GM19463 (cell line): ENCODE results near the gene ISG20.

Experiments
- ATAC-seq: cut with Tn5 transposase; IDR thresholded peaks from one replicate; pipeline ENCODE4 v1.9.1; 2021; ENCODE audit warnings: mild to moderate bottlenecking, moderate library complexity; ENCODE audit not compliant: unreplicated experiment

The ISG20 gene

DNA sequence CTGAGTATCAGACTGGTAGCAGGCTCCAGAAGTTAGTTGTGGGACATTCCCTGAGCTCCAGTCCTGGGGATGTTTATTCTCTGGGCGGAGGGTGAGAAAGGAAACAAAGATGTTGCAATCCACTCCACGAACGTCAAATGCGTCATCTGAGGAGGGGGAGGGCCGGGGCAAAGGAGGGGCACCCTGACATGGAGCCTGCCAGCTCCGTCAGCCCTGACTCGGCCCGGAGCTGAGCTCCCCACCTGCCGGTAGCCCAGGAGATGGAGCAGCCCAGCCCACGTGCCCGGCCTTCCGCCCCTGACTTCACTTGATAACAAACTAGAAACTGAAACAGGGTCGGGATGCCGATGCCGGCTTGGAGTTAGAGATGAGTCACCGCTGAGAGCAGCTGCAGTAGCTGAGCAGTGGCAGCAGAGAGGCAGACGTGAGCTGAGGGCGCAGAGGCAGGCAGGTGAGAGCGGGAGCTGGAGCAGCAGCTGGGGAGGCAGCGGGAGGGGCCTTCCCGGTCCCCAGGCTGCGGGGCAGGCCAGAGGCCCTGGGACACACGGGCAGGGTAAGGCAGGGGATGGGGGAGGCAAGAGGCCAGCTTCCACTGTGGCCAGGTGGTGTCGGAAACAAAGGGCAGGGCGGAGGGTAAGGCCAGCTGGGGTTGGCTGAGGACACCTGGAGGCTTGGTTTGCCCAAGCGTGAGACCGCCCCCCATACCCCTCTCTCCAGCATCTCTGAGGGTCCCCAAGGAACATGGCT is at the start of gene ISG20:
Gene ISG20, plus strand, starts transcription at position 391 of the 747 bp plus-strand sequence. Its CDS starts 351 bp downstream, at position 742.
- peak; percentile 61 for ATAC-seq

DNA sequence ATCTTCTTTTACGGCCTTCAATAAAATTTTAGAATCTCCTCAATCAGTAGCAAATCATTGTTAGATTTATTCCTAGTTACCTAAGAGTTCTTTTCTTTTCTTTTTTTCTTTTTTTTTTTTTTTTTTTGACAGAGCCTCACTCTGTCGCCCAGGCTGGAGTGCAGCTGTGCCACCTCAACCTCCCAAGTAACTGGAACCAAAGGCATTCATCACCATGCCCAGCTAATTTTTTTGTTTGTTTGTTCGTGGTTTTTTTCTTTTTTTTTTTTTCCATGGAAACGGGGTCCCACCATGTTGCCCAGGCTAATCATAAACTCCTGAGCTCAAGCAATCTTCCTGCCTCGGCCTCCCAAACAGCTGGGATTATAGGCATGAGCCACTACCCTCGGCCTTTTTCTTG is 48.1 kb upstream of the ISG20 start:
- no peak for ATAC-seq

DNA sequence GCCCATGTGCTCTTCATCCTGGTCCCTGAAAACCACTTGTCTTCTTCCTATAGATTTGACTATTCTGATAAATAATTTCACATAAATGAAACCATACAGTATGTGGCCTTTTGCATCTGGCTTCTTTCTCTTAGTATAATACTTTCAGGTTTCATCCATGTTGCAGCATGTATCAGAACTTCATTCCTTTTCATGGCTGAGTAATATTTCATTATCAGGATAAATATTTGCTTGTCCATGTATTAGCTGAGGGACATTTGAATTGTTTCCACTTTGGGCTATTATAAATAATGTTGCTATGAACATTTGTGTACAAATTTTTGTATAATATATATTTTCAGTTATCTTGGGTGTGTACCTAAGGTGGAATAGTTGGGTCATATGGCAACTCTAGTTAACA is 47.4 kb upstream of the ISG20 start:
- ATAC-seq: no peak

DNA sequence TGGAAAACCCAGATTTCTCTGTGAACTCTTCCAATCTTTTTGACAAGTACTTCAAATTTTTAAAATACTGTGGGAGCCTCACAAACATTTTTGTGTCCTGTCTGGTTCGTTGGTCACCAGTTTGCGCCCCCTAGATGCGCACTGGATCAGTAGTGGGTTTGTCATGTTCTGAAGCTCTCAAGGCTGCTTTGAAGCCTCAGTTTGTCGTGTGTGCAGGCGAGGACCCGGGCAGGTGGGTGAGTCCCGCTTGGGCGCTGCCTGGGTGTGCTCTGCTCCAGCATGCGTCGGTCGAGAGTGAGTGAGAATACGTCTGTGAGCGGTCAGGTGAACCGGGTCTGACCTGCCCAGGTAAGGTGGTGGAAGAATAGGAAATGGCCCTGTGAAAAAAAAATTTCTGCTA is 34.9 kb upstream of the ISG20 start:
- ATAC-seq: no peak

DNA sequence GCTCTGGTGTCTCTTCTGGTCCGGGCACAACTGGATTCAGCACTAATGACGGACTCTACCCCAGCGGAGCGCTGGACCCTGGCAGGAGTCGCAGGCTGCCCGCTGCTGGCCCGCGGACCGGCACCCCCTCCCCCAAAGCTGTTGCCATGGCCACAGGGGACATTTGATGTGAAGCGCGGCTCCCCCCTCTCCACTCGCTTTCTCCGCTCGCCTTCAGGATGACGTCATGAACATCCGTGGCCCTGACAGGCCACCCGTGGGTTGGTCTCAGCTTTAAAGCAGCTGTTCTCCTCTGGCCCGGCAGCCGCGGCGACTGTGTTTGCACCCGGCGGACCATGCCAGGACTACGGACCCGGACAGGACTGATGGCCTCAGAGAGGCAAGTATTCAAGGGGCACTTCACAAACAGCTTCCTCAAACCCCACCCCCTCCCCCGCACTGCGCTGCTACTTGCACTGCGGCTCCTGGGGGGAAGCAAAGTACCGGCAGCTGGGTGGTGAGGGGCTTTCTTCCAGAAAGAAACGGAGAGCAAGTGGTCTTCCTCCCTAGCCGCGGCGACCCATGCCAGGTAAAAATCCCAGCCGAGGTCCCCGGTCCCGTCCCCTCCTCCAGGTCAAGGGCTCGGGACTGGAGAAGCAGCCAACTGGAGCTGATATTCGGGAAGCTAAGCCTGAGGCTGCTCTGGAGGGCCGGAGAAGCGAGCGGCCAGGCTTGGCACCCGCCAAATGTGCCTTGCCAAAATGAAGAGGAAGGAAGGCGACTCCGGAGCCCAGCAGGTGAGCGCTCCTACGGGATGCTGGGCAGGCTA is 34.2 kb upstream of the ISG20 start:
- no peak for ATAC-seq

DNA sequence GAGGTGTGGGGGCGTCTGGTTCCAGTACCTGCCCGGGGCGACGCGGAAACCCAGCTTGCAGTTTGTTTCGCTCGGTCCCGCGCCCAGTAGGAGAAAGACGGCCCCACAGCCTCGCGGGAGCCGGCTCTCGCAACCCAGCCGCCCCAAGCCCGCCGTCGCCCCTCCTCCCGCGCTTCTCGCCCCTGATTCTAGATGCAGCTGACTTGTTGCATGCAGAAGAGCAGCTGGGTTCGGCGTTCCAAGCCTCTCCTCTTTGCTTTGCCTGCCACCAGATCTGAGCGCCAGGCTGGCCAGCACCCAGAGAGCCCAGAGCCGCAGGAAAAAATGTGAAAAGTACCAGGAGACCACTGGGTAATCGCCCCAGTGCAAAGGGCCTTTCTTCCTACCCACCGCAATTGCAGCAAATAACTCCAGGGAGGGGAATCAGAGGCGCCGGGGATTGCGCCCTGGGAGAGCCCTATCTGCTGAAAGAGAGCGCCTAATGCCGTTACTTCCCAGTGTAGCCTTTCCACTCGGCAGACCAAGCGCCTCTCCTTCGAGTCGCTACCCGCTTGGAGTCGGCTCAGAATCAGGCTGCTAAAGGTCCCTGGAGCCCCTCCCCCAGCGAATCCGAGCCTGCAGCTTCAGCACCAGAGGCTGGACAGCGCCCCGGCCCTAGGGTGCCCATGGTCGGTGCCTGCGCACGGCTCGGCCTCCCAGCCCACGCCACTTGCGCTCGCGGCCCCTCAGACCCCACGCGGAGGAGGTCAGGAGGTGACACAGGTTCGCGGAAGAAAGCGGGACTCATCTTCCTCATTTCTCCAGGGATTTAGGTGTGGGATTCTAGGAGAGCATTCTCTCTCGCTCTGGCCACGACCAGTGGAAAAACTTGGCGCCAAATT is 33.4 kb upstream of the ISG20 start:
- no peak for ATAC-seq

DNA sequence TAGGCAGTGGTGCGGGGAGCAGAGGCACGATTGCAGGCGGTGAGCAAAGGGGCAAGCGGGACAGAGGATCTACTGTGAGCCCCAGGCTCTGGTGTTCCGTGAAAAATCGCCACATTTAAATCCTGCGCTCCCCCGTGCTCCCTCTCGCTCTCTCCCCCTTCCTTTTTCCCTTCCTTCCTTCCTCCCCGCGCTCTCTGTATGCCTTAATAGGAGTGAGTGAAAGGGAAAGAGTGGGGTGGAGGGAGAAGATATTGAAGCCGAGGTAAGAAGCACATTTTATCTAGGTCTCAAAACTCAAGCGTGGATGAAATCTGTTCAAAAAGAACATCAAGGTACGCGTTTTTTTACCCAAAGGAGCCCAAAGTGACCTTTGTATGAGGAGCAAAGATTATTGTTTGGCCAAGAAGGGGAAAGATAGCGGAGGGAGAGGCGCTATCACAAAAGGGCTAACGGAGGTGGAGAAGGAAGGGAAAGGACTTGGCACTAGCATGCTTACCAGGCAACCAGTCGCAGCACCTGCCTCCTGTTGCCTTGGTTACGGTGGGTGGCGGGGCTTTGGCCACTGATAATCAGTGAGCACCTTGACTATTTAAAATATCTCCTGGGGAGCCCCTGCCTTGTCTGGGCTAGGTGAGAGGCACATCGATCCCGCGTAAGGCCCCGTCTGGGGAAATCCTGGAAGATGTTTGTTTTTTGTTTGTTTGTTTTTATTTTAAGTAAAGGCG is 32.6 kb upstream of the ISG20 start:
- no peak for ATAC-seq

DNA sequence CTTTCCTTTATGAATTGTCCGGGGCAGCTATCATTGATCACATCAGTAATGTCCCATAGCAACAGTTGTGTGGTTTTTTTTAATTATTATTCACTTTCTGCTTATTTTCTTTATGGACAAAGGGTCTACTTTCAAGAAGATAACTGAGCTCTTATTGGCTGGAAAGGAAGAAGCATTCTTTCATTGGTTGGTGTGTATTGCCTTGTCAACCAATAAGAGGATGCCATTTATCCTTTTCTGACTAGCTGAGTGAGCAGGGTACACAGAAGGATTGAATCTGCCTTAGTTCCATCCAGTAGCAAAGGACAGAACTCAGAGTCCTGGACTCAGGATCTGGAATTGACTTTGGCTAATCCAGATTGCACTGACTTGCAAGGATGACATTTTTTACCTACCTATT is 30.9 kb upstream of the ISG20 start:
- ATAC-seq: no peak

DNA sequence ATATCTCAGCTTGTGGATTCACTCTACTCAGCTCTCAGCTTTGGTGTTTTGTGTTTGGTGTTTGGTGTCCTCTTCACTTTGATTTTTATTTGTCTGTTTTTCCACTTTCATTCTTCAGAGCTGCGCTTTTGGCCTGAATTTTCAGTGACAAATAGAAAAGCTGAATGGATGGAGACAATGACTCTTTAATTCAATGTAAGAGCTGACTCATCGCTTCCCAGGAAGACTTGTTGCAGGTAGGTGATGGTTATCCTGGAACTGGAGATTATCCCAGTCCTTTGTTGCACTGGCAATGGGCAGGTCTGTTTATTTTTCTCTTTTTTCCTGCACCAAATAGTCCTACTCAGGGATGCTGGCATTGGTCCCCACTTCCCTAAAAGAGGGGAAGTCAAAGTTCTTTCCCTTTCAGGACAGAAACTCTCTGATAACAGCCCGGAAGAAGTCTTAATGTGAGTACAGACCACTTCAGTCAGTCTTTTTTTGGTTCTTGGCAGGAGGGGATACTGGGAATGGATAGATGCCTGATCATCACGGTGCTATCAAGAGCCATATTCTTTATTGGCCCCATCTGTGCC is 30.1 kb upstream of the ISG20 start:
- no peak for ATAC-seq

DNA sequence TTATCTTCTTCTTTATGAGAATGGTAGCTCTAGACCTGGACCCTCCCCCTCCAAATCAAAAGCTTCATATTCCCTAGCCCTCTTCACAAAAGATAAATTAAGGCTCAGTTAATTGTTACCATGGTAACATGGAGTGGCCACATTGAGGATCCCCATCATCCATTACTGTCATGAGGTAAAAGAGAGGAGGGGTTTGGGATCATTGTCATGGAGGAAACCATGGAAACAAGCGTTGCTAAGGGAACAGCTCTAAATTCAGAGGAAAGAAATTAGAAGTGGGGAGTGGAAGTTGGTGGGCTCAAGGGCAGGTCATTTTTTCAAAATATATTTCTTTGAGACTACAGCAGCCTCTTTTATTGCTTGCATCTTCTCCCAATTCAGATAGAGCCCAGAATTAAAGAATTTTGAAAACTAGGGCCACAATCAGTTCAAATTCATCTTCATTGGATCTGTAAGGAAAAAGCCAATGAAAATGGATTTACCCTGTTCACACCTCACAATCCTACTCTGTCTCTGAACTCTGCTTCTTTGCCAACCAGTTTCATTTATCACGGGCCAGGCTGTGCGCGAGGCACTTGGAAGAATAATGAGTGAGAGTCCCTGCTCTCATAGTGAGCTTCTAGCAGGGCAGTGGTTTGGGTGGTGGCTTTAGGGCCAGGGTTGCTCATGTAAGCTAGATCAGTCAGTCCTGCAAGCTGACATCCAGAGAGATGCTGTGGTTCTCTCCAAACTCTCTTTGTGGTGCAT is 29.3 kb upstream of the ISG20 start:
- no peak for ATAC-seq

DNA sequence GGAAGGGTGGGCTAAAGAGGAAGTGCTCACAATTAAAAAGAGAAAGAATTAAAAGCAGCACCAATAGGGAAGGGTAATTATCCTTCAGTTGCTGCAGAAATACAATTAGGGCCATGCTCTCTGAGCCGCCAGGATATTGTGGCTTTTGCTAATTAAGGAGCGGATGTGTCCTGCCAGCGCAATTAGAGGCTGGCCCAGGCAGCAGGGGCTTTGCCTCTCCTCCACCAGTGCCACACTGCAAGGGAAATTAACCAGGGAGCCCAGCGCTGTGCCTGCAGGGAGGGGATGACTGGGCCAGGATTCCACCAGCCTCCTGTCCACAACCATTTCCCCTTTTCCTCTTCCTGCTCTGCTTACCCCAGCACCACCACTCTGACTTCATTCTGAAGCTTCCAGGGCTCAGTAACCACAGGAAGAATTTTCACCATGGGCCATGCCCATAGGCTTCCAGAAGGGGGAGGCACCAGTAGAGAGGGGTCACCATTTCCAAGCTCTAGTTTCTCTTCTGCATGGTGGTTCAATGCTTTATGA is 28.1 kb upstream of the ISG20 start:
- ATAC-seq: no peak

DNA sequence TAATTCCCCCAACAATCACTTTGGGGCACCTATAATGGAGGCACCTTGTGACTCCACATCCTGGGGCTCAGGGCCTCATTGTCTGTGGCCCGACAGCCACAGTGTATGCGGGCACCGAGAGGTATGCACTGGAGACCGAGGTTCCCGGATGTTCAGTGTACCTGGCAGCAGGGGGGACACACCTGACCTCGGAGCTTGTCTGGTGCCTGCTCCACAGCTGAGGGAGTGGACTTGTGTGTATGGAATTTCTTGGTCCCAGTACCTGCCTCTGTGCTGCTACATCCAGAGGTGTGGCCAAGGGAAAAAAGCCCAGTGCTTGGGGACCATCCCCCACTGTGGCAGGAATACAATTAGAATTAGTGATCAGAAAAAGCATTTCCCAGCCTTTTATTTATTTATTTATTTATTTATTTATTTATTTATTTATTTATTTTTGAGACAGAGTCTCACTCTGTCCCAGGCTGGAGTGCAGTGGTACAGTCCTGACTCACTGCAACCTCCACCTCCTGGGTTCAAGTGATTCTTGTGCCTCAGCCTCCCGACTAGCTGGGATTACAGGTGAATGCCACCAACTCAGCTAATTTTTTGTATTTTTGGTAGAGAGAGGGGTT is 26.5 kb upstream of the ISG20 start:
- no peak for ATAC-seq

DNA sequence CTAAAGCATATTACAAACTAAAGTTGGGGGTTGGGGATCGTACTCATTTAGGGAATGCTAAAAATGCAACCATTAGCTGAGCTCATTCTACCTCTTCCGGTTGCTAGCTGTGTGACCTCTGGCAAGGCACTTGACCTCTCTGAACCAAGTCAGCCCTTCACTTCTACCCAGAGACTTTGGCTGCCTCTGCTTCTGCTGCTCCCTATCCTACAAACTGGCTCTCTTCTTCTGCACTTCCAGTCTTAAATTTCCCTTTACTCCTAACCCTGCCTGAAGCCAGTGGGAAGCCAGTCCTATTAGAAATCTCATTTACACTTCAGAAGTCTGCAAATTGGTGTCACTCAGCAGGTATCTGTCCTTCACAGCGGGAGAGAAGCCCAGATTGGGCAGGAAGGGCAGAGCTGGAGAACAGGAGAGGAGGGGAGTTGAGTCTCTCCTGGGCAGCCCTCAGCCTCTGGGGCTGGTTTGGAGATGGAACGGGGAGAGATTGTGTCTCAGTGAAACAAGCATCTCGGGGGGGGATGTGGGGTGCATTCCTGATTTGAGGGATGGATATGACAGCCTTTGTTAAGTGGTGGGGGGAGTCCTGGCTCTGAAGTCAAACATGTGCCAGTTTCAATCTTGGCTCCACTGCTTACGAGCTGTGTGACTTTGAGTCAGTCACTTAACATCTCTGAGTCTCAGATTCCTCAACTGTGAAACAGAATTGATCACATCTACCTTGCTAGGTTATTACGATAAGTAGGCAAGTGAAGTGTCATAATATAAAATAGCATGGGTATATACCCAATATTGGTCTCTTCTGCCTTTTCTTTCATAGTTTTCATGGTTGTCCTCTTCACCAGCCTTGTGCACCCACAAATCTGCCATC is 25.5 kb upstream of the ISG20 start:
- ATAC-seq: no peak

DNA sequence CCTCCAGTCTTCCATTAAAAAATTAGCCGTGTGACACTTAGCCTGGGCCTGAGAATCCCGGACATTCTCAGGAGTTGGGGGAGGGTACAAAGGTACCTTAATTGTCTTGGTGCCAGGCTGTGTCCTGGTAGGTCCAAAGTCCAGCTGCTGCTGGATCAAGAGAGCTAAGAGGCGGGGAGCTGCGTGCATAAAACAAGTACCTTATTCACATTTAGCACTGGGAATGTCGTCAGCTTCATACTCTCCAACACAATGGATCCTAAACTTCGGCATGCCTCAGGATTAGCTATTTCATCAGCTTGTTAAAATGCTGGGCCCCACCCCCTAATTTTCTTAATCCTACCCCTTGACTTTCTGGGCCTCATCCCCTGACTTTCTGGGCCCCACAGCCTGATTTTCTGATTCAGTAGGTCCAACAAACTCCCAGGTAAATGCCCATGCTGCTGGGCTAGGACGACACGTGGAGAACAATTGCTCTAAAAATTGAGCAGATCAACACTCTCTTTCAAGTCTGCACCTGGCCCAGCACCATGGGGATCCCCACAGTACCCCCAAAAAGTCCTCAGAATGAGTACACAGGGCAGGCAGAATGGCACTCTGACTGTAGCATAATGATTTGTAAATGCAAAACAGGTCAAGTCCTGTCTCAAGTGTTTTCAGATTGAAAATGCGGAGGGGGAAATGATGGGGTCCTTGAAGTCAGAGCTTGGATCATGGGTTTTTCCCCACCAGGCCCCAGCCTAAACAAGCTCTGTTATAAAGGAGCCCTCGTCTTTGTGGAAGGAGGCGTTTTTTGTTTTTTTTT is 23.3 kb upstream of the ISG20 start:
- peak; percentile 72 for ATAC-seq

DNA sequence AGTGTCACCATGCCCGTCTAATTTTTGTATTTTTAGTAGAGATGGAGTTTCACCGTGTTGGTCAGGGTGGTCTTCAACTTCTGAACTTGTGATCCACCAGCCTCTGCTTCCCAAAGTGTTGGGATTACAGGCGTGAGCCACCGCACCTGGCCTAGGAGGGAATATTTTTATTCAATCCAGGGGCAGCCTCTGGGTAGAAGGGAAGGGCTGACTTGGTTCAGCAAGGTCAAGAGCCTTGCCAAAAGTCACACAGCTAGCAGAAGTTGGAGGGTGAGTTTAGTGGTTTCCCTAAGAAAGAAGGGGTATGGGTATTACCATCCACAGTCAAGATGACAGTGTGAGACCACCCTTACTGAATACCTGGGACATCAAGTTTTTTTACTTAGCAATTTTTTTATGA is 22.6 kb upstream of the ISG20 start:
- no peak for ATAC-seq

DNA sequence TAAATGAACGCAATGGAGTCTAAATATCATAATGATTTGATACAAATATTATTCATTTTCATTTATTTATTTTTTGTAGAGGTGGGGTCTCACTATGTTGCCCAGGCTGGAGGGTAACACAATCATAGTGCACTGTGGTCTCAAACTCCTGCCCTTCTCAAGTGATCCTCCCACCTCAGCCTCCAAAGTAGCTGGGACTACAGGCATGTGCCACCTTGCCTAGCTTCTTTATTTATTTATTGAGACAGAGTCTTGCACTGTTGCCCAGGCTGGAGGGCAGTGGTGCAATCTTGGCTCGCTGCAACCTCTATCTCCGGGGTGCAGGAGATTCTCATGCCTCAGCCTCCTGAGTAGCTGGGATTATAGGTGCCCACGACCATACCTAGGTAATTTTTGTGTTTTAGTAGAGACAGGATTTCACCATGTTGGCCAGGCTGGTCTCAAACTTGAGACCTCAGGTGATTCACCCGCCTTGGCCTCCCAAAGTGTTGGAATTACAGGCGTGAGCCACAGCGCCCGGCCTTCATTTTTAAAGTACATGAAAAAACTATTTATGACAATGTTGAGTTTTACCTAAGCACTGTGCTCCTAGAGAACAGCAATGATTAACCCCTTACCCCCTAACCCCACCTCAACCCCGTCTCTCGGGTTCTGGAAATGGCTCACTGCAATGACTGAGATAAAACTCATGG is 21.6 kb upstream of the ISG20 start:
- ATAC-seq: no peak

DNA sequence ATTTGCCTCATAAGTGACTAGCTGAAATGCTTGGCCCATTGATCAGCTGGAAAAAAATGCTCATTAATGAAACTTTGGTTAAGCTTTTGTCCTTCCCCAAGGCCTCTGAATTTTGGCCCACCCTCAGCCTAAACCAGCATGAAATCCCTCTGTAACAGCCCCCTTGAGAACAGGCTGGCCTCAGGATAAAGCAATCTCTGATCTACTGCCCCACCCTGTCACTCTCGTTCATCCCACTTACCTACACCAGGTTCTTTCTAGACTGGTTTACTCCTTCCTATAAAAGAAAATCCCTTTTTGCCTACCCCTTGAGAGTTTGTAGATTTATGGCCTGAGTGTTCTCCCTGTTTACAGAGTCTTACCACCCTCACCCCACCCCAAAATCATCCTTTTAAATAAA is 21.0 kb upstream of the ISG20 start:
- ATAC-seq: no peak
